ENCODE results near the gene ANKAR. TPM values are rescaled to one million over a fixed set of nuclear protein-coding genes. Genes with fewer than 3 reads are reported as not detected.

ANKAR gene
- 10 to 100 TPM in 3 of 4 donors, 1 to 10 TPM in 1; 7.9 to 19.1 (median 11.2) TPM for total RNA-seq

- peak; percentile 95 for DNase-seq (ENCODE audit: extremely low spot score)
- peak within 1 kb of the TSS; percentile 62 to 74 (median 70) for H3K4me3 ChIP-seq
- H3K36me3 ChIP-seq = peaks cover 16 to 32% (median 23%) of the 10 kb centered on the region in 4 donors
- H3K4me1 ChIP-seq = peaks cover 14 to 38% (median 25%) of the 10 kb centered on the region in 4 donors
- peaks cover 0 to 7% (median 0%) of the 10 kb centered on the region in 4 donors for H3K9me3 ChIP-seq
- H3K27me3 ChIP-seq = no peaks in the 10 kb centered on the region
- TF ChIP-seq POLR2AphosphoS5 (IDR thresholded peaks at IDR 0.05) (peak; percentile 69 to 78), EP300 (IDR thresholded peaks at IDR 0.05) (no peak), CTCF (IDR thresholded peaks at IDR 0.05) (peak; percentile 83 to 96 (median 86)), POLR2A (IDR thresholded peaks at IDR 0.05; ENCODE audit: low read depth) (peak; percentile 11)
- intact Hi-C loops (cut with DNase I) = no loop called here
- WGBS = under 1% methylated on average over 39 of the region's 62 CpGs
- H3K27ac ChIP-seq (replicated peaks in 1 of 4) = peak within 1 kb of the TSS; percentile 93 to 99 (median 97)
Measured at GRCh38 chr2:189674374-189675112, at the start of gene ANKAR. ANKAR (plus strand) TSS chr2:189674670; CDS start chr2:189676491, 1,821 bp downstream.

GRCh38 chr2:189625636-189626035, 48.8 kb upstream of the ANKAR start:
- H3K9me3 ChIP-seq = no peaks in the 10 kb centered on the region
- intact Hi-C loops (cut with DNase I) = no loop called here
- DNase-seq (ENCODE audit: extremely low spot score) = no peak
- no peak overlapping the region for H3K27ac ChIP-seq (replicated peaks in 1 of 4)
- WGBS = 89% methylated on average over 2 of the region's 2 CpGs
- no peaks in the 10 kb centered on the region for H3K27me3 ChIP-seq
- H3K36me3 ChIP-seq = no peaks in the 10 kb centered on the region
- no peaks in the 10 kb centered on the region for H3K4me1 ChIP-seq
- H3K4me3 ChIP-seq = no peak overlapping the region
- TF ChIP-seq EP300 (IDR thresholded peaks at IDR 0.05) (no peak), CTCF (IDR thresholded peaks at IDR 0.05) (no peak), POLR2AphosphoS5 (IDR thresholded peaks at IDR 0.05) (no peak), POLR2A (IDR thresholded peaks at IDR 0.05; ENCODE audit: low read depth) (no peak)

GRCh38 chr2:189627789-189628188, 46.7 kb upstream of the ANKAR start:
- Histone ChIP-seq H3K4me1 (no peaks in the 10 kb centered on the region), H3K27ac (replicated peaks in 1 of 4) (no peak overlapping the region), H3K9me3 (no peaks in the 10 kb centered on the region), H3K36me3 (no peaks in the 10 kb centered on the region), H3K27me3 (no peaks in the 10 kb centered on the region), H3K4me3 (no peak overlapping the region)
- no peak for TF ChIP-seq CTCF (IDR thresholded peaks at IDR 0.05)
- no peak for TF ChIP-seq POLR2AphosphoS5 (IDR thresholded peaks at IDR 0.05)
- TF ChIP-seq POLR2A (IDR thresholded peaks at IDR 0.05; ENCODE audit: low read depth) = no peak
- no peak for TF ChIP-seq EP300 (IDR thresholded peaks at IDR 0.05)
- intact Hi-C loops (cut with DNase I) = no loop called here
- DNase-seq (ENCODE audit: extremely low spot score) = no peak
- WGBS = 95% methylated on average over 1 of the region's 1 CpG

- Histone ChIP-seq H3K36me3 (no peaks in the 10 kb centered on the region), H3K27ac (replicated peaks in 1 of 4) (no peak overlapping the region), H3K4me3 (no peak overlapping the region), H3K9me3 (no peaks in the 10 kb centered on the region), H3K27me3 (no peaks in the 10 kb centered on the region), H3K4me1 (no peaks in the 10 kb centered on the region)
- TF ChIP-seq EP300 (IDR thresholded peaks at IDR 0.05) = no peak
- no peak for TF ChIP-seq POLR2A (IDR thresholded peaks at IDR 0.05; ENCODE audit: low read depth)
- TF ChIP-seq POLR2AphosphoS5 (IDR thresholded peaks at IDR 0.05) = no peak
- peak in 1 of 3 experiments; percentile 13 for TF ChIP-seq CTCF (IDR thresholded peaks at IDR 0.05)
- intact Hi-C loops (cut with DNase I) = no loop called here
- 93% methylated on average over 9 of the region's 9 CpGs for WGBS
- DNase-seq (ENCODE audit: extremely low spot score) = no peak
Measured at GRCh38 chr2:189628817-189629530, 45.5 kb upstream of the ANKAR start.

Data from esophagus muscularis mucosa (tissue), 4 donors.